ENCODE measurements around the gene MYH9. TPM values are rescaled to one million over a fixed set of nuclear protein-coding genes. Genes with fewer than 3 reads are reported as not detected.
"Not testable (repeated sequence)": the region's sequence is repeated elsewhere in the genome, so short reads cannot be mapped to it uniquely, and the experiment has no call there.

MYH9 gene
- total RNA-seq, 1 experiment from 2014 or later: 414 TPM

- no peak for DNase-seq (ENCODE audit: low read depth)
- in situ Hi-C loops (cut with HindIII; ENCODE audit: low pct_unique_long_range_greater_than_20kb, low sequenced_read_pairs): no loop called here
These were observed 108.5 kb downstream of the MYH9 start for GRCh38 chr22:36279219-36279666.

- in situ Hi-C loops (cut with HindIII; ENCODE audit: low pct_unique_long_range_greater_than_20kb, low sequenced_read_pairs): no loop called here
- peak; percentile 62 for DNase-seq (ENCODE audit: low read depth)
These were observed 110.1 kb downstream of the MYH9 start for GRCh38 chr22:36277482-36278291.

GRCh38 chr22:36274531-36274930 lies 113.2 kb downstream of the MYH9 start:
- DNase-seq (ENCODE audit: low read depth): no peak
- in situ Hi-C loops (cut with HindIII; ENCODE audit: low pct_unique_long_range_greater_than_20kb, low sequenced_read_pairs): no loop called here

- in situ Hi-C loops (cut with HindIII; ENCODE audit: low pct_unique_long_range_greater_than_20kb, low sequenced_read_pairs); DNase-seq (ENCODE audit: low read depth): not testable (repeated sequence)
These were observed 115.8 kb downstream of the MYH9 start for GRCh38 chr22:36271951-36272350.

GRCh38 chr22:36271231-36271630 lies 116.5 kb downstream of the MYH9 start:
- in situ Hi-C loops (cut with HindIII; ENCODE audit: low pct_unique_long_range_greater_than_20kb, low sequenced_read_pairs); DNase-seq (ENCODE audit: low read depth): not testable (repeated sequence)

- no peak for DNase-seq (ENCODE audit: low read depth)
- in situ Hi-C loops (cut with HindIII; ENCODE audit: low pct_unique_long_range_greater_than_20kb, low sequenced_read_pairs): no loop called here
These were observed 119.8 kb downstream of the MYH9 start for GRCh38 chr22:36267896-36268485.

GRCh38 chr22:36267058-36267457 lies 120.7 kb downstream of the MYH9 start:
- in situ Hi-C loops (cut with HindIII; ENCODE audit: low pct_unique_long_range_greater_than_20kb, low sequenced_read_pairs): no loop called here
- no peak for DNase-seq (ENCODE audit: low read depth)

GRCh38 chr22:36263886-36264664 lies 123.7 kb downstream of the MYH9 start:
- in situ Hi-C loops (cut with HindIII; ENCODE audit: low pct_unique_long_range_greater_than_20kb, low sequenced_read_pairs); DNase-seq (ENCODE audit: low read depth): not testable (repeated sequence)

- DNase-seq (ENCODE audit: low read depth); in situ Hi-C loops (cut with HindIII; ENCODE audit: low pct_unique_long_range_greater_than_20kb, low sequenced_read_pairs): not testable (repeated sequence)
These were observed 124.5 kb downstream of the MYH9 start for GRCh38 chr22:36263216-36263673.

- in situ Hi-C loops (cut with HindIII; ENCODE audit: low pct_unique_long_range_greater_than_20kb, low sequenced_read_pairs); DNase-seq (ENCODE audit: low read depth): not testable (repeated sequence)
These were observed 125.5 kb downstream of the MYH9 start for GRCh38 chr22:36262307-36262706.

GRCh38 chr22:36261675-36262074 lies 126.1 kb downstream of the MYH9 start:
- in situ Hi-C loops (cut with HindIII; ENCODE audit: low pct_unique_long_range_greater_than_20kb, low sequenced_read_pairs); DNase-seq (ENCODE audit: low read depth): not testable (repeated sequence)

GRCh38 chr22:36259615-36260300 lies 128.0 kb downstream of the MYH9 start:
- in situ Hi-C loops (cut with HindIII; ENCODE audit: low pct_unique_long_range_greater_than_20kb, low sequenced_read_pairs): no loop called here
- DNase-seq (ENCODE audit: low read depth): no peak

GRCh38 chr22:36258701-36259614 lies 128.8 kb downstream of the MYH9 start:
- DNase-seq (ENCODE audit: low read depth): no peak
- in situ Hi-C loops (cut with HindIII; ENCODE audit: low pct_unique_long_range_greater_than_20kb, low sequenced_read_pairs): no loop called here

GRCh38 chr22:36257948-36258670 lies 129.7 kb downstream of the MYH9 start:
- no peak for DNase-seq (ENCODE audit: low read depth)
- in situ Hi-C loops (cut with HindIII; ENCODE audit: low pct_unique_long_range_greater_than_20kb, low sequenced_read_pairs): no loop called here

GRCh38 chr22:36257308-36257707 lies 130.5 kb downstream of the MYH9 start:
- in situ Hi-C loops (cut with HindIII; ENCODE audit: low pct_unique_long_range_greater_than_20kb, low sequenced_read_pairs): no loop called here
- DNase-seq (ENCODE audit: low read depth): no peak

- no peak for DNase-seq (ENCODE audit: low read depth)
- in situ Hi-C loops (cut with HindIII; ENCODE audit: low pct_unique_long_range_greater_than_20kb, low sequenced_read_pairs): no loop called here
These were observed 131.3 kb downstream of the MYH9 start for GRCh38 chr22:36256478-36256877.

- in situ Hi-C loops (cut with HindIII; ENCODE audit: low pct_unique_long_range_greater_than_20kb, low sequenced_read_pairs); DNase-seq (ENCODE audit: low read depth): not testable (repeated sequence)
These were observed 132.2 kb downstream of the MYH9 start for GRCh38 chr22:36255572-36255971.
